Measurements from ENCODE around the gene TOMM40. TPM values are rescaled to one million over a fixed set of nuclear protein-coding genes. Genes with fewer than 3 reads are reported as not detected.
"Not testable (repeated sequence)": the region's sequence is repeated elsewhere in the genome, so short reads cannot be mapped to it uniquely, and the experiment has no call there.

TOMM40 gene
- total RNA-seq, 1 donor from 2014 or later = 75.1 TPM

- DNase-seq (ENCODE audit: extremely low spot score, unreplicated experiment) = no peak
- no peak overlapping the region for H3K4me3 Mint-ChIP-seq
- H3K27ac Mint-ChIP-seq = peak overlapping the region; percentile 83
- TF ChIP-seq CTCF (conservative IDR thresholded peaks at IDR 0.05) = no peak
- peaks cover 26% of the 10 kb centered on the region for H3K36me3 Mint-ChIP-seq
- no peaks in the 10 kb centered on the region for H3K9me3 Mint-ChIP-seq
- peaks cover 14% of the 10 kb centered on the region for H3K4me1 Mint-ChIP-seq (ENCODE audit: unreplicated experiment)
- no peaks in the 10 kb centered on the region for H3K27me3 Mint-ChIP-seq
Observed at GRCh38 chr19:44855606-44856005, 35.4 kb upstream of the TOMM40 start.

GRCh38 chr19:44856421-44857083 lies 34.5 kb upstream of the TOMM40 start:
- Mint-ChIP-seq H3K27me3 (no peaks in the 10 kb centered on the region), H3K36me3 (peaks cover 35% of the 10 kb centered on the region), H3K4me1 (ENCODE audit: unreplicated experiment) (peaks cover 16% of the 10 kb centered on the region), H3K4me3 (peak overlapping the region; percentile 50), H3K9me3 (no peaks in the 10 kb centered on the region), H3K27ac (peak overlapping the region; percentile 83)
- no peak for TF ChIP-seq CTCF (conservative IDR thresholded peaks at IDR 0.05)
- DNase-seq (ENCODE audit: extremely low spot score, unreplicated experiment) = no peak

GRCh38 chr19:44857837-44858236 lies 33.2 kb upstream of the TOMM40 start:
- peak overlapping the region; percentile 76 for H3K4me3 Mint-ChIP-seq
- no peaks in the 10 kb centered on the region for H3K9me3 Mint-ChIP-seq
- peak overlapping the region; percentile 85 for H3K27ac Mint-ChIP-seq
- peaks cover 14% of the 10 kb centered on the region for H3K4me1 Mint-ChIP-seq (ENCODE audit: unreplicated experiment)
- no peaks in the 10 kb centered on the region for H3K27me3 Mint-ChIP-seq
- H3K36me3 Mint-ChIP-seq = peaks cover 33% of the 10 kb centered on the region
- no peak for TF ChIP-seq CTCF (conservative IDR thresholded peaks at IDR 0.05)
- no peak for DNase-seq (ENCODE audit: extremely low spot score, unreplicated experiment)

DNA sequence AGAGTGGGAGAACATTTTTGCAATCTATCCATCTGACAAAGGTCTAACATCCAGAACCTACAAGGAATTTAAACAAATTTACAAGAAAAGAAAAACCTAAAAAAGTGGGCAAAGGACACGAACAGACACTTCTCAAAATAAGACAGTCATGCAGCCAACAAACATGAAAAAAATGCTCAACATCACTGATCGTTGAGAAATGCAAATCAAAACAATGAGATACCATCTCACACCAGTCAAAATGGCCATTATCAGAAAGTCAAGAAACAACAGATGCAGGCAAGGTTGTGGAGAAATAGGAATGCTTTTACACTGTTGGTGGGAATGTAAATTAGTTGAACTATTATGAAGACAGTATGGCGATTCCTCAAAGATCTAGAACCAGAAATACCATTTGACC lies 29.5 kb upstream of the TOMM40 start:
- not testable (repeated sequence) for DNase-seq (ENCODE audit: extremely low spot score, unreplicated experiment); H3K4me3 Mint-ChIP-seq; H3K4me1 Mint-ChIP-seq (ENCODE audit: unreplicated experiment); H3K27me3 Mint-ChIP-seq; H3K9me3 Mint-ChIP-seq
- H3K27ac Mint-ChIP-seq = peak overlapping the region; percentile 40
- peaks cover 25% of the 10 kb centered on the region for H3K36me3 Mint-ChIP-seq

GRCh38 chr19:44863990-44864389 lies 27.1 kb upstream of the TOMM40 start:
- Mint-ChIP-seq H3K4me3 (no peak overlapping the region), H3K9me3 (no peaks in the 10 kb centered on the region), H3K27me3 (no peaks in the 10 kb centered on the region), H3K4me1 (ENCODE audit: unreplicated experiment) (peaks cover 4% of the 10 kb centered on the region), H3K27ac (no peak overlapping the region), H3K36me3 (peaks cover 31% of the 10 kb centered on the region)
- DNase-seq (ENCODE audit: extremely low spot score, unreplicated experiment) = no peak
- no peak for TF ChIP-seq CTCF (conservative IDR thresholded peaks at IDR 0.05)

- no peak overlapping the region for H3K4me3 Mint-ChIP-seq
- no peaks in the 10 kb centered on the region for H3K9me3 Mint-ChIP-seq
- no peak for TF ChIP-seq CTCF (conservative IDR thresholded peaks at IDR 0.05)
- H3K27me3 Mint-ChIP-seq = no peaks in the 10 kb centered on the region
- H3K4me1 Mint-ChIP-seq (ENCODE audit: unreplicated experiment) = peaks cover 4% of the 10 kb centered on the region
- H3K36me3 Mint-ChIP-seq = peaks cover 34% of the 10 kb centered on the region
- DNase-seq (ENCODE audit: extremely low spot score, unreplicated experiment) = no peak
- H3K27ac Mint-ChIP-seq = no peak overlapping the region
Observed at GRCh38 chr19:44865196-44865767, 25.8 kb upstream of the TOMM40 start.

Data from type B pancreatic cell (in vitro differentiated cells).